ENCODE measurements around the gene PROM1. TPM values are rescaled to one million over a fixed set of nuclear protein-coding genes. Genes with fewer than 3 reads are reported as not detected.

PROM1 gene
- total and polyA plus RNA-seq, 2 of the 8 experiments (the other 6 are each of a cell fraction or from before 2014, with no cell fraction given), result 36.0 to 59.7 TPM

DNA sequence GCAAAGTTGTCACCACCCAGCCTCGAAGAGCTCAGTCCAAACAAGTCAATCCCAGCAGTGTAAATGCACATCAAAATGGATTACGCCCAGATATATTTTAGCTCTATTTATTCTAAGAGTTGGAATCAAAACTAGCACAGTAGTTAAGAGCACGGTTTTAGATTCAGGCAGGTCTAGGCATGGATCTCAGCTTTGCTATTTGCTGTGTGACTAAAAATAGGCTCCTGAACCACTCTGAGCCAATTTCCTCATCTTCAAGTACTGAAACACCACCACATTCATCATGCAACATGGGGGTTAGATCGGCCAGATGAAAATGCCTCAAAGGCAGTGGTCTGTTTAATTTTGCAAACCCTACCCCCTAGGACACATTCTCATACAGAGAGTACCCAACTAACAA lies 65.0 kb downstream of the PROM1 start (continued):
- no peak for TF ChIP-seq CHD7 (IDR thresholded peaks at IDR 0.05; ENCODE audit: insufficient replicate concordance, low read length)
- TF ChIP-seq GTF2F1 (IDR thresholded peaks at IDR 0.05; ENCODE audit: borderline replicate concordance, low read depth, low read length), result no peak
- no peak for TF ChIP-seq CEBPB (IDR thresholded peaks at IDR 0.05; ENCODE audit: low read depth, low read length)
- TF ChIP-seq ASH2L (IDR thresholded peaks at IDR 0.05; ENCODE audit: low read length), result no peak
- TF ChIP-seq SP1 (IDR thresholded peaks at IDR 0.05; ENCODE audit: low read depth, low read length), result no peak
- TF ChIP-seq NANOG (IDR thresholded peaks at IDR 0.05; ENCODE audit: insufficient read depth, low read depth, low read length, poor library complexity, severe bottlenecking), result no peak
- no peak for TF ChIP-seq NRF1 (IDR thresholded peaks at IDR 0.05; ENCODE audit: low read depth, low read length)
- no peak for TF ChIP-seq EP300 (IDR thresholded peaks at IDR 0.05; ENCODE audit: borderline replicate concordance in 1 of 2, low read depth in 2 of 2, low read length in 2 of 2)
- TF ChIP-seq JUND (IDR thresholded peaks at IDR 0.05; ENCODE audit: low read length), result no peak
- no peak for TF ChIP-seq ZNF274 (IDR thresholded peaks at IDR 0.05; ENCODE audit: borderline replicate concordance, extremely low read depth, low read length)
- no peak for TF ChIP-seq YY1 (IDR thresholded peaks at IDR 0.05; ENCODE audit: low read depth, low read length)

Measured in H1 (cell line).